Esophagus (tissue), 2 donors: ENCODE data around the gene VPS33A. TPM values are rescaled to one million over a fixed set of nuclear protein-coding genes. Genes with fewer than 3 reads are reported as not detected.

Experiments
- H3K27ac ChIP-seq, 2 donors: one replicate each; pipeline ENCODE4 v1.5.1; 2013; ENCODE audit warnings: low read depth in 2 of 2, mild to moderate bottlenecking in 2 of 2, inconsistent platforms in 1 of 2, low read length in 1 of 2, moderate library complexity in 1 of 2
- H3K27me3 ChIP-seq, 2 donors: one replicate each; pipeline ENCODE4 v1.6.1; 2013; ENCODE audit warnings: low read length in 2 of 2, control low read depth in 1 of 2, mild to moderate bottlenecking in 1 of 2; ENCODE audit not compliant: insufficient read depth in 2 of 2, control insufficient read depth in 1 of 2
- H3K36me3 ChIP-seq, 2 donors: one replicate each; pipeline ENCODE4 v1.6.1; 2013; ENCODE audit warnings: low read length in 1 of 2; ENCODE audit not compliant: control insufficient read depth in 2 of 2, insufficient read depth in 2 of 2
- H3K4me1 ChIP-seq, 2 donors: one replicate each; pipeline ENCODE4 v1.6.1; 2013; ENCODE audit warnings: low read length in 1 of 2; ENCODE audit not compliant: control insufficient read depth in 2 of 2, insufficient read depth in 2 of 2
- H3K4me3 ChIP-seq, 2 donors: one replicate each; pipeline ENCODE4 v1.5.1; 2013; ENCODE audit warnings: low read length in 2 of 2, mild to moderate bottlenecking in 2 of 2, low read depth in 1 of 2, moderate library complexity in 1 of 2
- H3K9me3 ChIP-seq, 2 donors: one replicate each; pipeline ENCODE4 v1.6.1; 2013; ENCODE audit warnings: mild to moderate bottlenecking in 2 of 2, low read depth in 1 of 2, low read length in 1 of 2, moderate library complexity in 1 of 2; ENCODE audit not compliant: control insufficient read depth in 2 of 2, insufficient read depth in 1 of 2
- WGBS, 2 donors: extraction: QIAGEN DNeasy Blood & Tissue Kit; methylation state at CpG; one replicate each; pipeline ENCODE4 v1.1.7; 2013; 5-methylcytosine and 5-hydroxymethylcytosine counted together
- polyA plus RNA-seq, 2 donors: library from polyadenylated mRNA; stranded (reverse); fragments of 200-250 nt; gene quantifications; one replicate each; pipeline ENCODE4 v1.2.3, GENCODE V29; 2013
- donor health status: healthy with polysubstance abuse.
- donor health status: Bipolar disorder and iron deficiency.

The VPS33A gene
- polyA plus RNA-seq, 2 donors: 6.1 to 8.6 TPM

DNA sequence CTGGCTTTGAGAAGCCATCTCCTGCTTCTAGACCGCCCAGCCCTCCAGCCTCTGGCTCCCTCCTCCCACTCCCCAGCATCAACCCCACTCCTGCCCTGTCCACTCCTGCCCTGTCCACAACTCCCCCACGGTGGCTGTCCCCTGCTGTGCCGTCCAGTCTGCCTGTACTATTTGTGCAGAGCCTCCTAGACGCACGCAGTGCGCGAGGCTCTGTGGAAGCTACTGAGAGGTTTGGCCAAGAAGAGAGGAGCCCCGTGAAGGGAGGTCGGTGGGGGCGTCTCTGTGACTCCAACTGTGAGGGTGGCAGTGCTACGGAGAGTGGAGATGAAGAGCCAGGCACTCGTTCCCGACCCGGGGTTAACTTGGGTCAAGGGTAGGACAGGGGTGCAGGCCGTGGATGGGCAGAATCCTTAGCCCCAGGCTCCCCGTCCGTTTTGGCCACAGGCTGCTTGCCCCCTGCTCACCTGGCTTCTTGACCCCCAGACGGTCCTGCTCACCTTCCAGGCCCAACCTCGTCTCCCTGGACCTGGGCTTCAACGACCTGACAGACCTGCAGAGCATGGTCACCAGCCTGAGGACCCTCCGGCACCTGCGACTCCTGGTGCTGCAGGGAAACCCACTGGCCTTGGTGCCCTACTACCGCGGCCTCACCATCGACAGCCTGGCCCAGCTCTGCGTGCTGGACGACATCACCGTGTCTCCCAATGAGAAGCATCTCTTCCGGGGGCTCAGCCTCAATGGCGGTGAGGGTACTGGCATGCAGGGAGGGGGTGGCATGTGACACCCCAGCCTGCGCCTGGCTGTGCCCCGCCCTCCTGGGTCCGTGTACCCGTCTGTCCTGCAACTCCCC is 76.4 kb downstream of the VPS33A start:
- H3K36me3 ChIP-seq: no peaks in the 10 kb centered on the region
- H3K27me3 ChIP-seq: no peaks in the 10 kb centered on the region
- no peaks in the 10 kb centered on the region for H3K9me3 ChIP-seq
- no peak overlapping the region for H3K27ac ChIP-seq
- no peak overlapping the region for H3K4me3 ChIP-seq
- 85% methylated on average over 34 of the region's 34 CpGs for WGBS, 2 donors
- no peaks in the 10 kb centered on the region for H3K4me1 ChIP-seq

DNA sequence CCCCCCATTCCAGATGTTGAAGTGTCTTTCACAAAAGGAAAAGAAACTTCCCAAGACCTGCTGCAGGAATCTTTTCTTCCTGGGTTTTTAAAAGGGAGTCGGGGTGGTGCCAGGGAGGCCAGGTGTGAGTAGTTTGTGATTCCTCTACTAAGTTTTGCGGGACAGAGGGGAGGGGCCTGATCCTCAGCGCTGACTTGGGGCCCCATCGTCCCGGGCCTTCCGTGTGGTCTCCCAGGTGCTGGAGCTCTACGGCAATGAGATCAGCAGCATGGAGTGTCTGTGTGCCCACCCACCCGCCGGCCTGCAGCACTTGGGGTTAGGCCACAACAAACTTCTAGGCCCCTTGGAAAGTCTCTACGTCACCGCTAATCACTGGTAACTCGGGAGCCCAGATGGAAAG is 78.8 kb downstream of the VPS33A start:
- 69 to 77% methylated on average over 12 of the region's 12 CpGs for WGBS, 2 donors
- no peaks in the 10 kb centered on the region for H3K9me3 ChIP-seq
- no peak overlapping the region for H3K4me3 ChIP-seq
- no peak overlapping the region for H3K27ac ChIP-seq
- H3K4me1 ChIP-seq: peaks cover 0 to 5% of the 10 kb centered on the region in 2 donors
- H3K27me3 ChIP-seq: no peaks in the 10 kb centered on the region
- no peaks in the 10 kb centered on the region for H3K36me3 ChIP-seq

DNA sequence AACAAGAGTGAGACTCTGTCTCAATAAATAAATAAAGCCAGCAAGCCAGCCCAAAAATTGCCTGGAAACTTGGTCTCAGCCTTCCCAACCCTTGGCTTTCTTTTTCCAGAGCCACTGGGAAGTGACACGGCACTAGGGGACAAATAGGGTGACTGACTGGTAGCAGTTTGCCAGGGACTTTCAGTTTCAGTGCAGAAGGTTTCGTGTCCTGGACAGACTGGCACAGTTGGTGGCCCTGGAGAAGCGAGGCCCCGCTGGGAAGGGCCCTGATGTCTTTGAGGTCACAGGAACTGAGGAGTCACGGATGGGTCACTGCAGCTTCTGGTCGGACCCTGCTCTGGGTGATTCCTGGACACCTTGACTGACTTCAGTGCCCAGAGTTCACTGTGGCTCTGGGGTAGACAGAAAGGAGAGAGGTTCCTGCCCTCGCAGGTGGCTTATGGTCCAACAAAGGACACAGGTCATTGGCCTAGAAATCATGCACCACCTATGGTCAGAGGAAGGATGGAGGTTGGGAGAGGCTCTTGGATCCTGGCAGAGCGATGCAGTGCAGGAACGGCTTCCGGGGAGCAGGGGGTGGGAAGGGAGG is 80.7 kb downstream of the VPS33A start:
- Histone ChIP-seq H3K36me3 (no peaks in the 10 kb centered on the region), H3K27ac (no peak overlapping the region), H3K27me3 (no peaks in the 10 kb centered on the region), H3K4me3 (no peak overlapping the region), H3K9me3 (no peaks in the 10 kb centered on the region), H3K4me1 (peaks cover 0 to 5% of the 10 kb centered on the region in 2 donors)
- WGBS, 2 donors: 85 to 87% methylated on average over 9 to 10 of the region's 10 CpGs

DNA sequence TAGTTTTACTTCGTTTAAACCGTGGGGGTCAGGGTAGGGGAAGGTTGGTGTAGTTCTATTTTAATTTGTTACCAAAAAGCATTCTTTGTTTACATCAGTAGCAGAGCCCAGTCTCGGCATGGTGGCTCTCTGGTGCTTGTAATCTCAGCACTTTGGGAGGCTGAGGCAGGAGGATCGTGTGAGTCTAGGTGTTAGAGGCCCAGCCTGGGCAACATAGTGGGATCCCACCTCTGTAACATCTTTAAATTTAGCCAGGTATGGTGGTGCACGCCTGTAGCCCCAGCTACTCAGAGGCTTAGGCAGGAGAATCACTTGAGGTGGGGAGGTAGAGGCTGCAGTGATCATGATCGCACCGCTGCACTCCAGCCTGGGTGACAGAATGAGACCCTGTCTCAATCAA is 81.2 kb downstream of the VPS33A start:
- H3K27me3 ChIP-seq: no peaks in the 10 kb centered on the region

DNA sequence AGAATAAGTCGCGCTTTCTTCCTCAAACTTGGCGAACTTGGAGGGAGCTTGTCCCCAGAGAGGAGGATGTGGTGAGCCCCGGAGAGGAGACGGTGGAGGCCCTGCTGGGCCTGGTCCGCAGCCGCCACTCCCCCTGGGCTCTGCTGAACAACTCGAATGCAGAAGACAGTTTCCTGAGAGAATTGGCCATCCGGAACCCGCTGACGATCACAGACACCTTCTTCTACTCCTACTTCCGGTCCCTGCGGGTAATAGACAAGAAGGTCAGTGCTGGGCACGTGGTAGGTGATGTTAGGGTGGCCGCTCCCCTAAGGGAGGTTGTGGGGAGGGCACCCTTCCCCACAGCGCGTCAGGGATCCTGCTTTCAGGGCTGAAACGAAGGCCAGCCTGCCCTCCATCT is 81.8 kb downstream of the VPS33A start:
- Histone ChIP-seq H3K9me3 (no peaks in the 10 kb centered on the region), H3K27ac (no peak overlapping the region), H3K4me3 (no peak overlapping the region), H3K27me3 (no peaks in the 10 kb centered on the region), H3K4me1 (peaks cover 0 to 5% of the 10 kb centered on the region in 2 donors), H3K36me3 (no peaks in the 10 kb centered on the region)
- 84 to 88% methylated on average over 18 of the region's 18 CpGs for WGBS, 2 donors

More for the DNA sequence above, 81.2 kb downstream of the VPS33A start:
- Histone ChIP-seq H3K4me1 (peaks cover 0 to 5% of the 10 kb centered on the region in 2 donors), H3K27ac (no peak overlapping the region), H3K4me3 (no peak overlapping the region), H3K9me3 (no peaks in the 10 kb centered on the region), H3K36me3 (no peaks in the 10 kb centered on the region)
- 92 to 93% methylated on average over 7 of the region's 7 CpGs for WGBS, 2 donors

DNA sequence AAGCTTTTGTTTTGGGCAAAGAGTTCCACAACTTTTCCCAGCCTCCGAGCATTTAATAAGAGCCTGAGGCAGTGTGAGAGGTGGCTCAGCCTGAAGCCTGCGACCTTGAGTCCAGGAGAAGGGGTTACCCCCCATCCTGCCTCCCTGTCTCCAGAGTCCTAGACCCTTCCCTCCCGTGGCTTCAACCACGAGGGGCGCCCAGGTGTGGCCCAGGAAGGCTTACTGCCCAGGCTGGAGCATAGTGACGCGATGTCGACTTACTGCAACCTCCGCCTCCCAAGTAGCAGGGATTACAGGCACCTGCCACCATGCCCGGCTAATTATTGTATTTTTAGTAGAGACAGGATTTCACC is 82.7 kb downstream of the VPS33A start:
- WGBS, 2 donors: 76 to 81% methylated on average over 10 of the region's 10 CpGs
- peak overlapping the region; percentile 43 to 47 for H3K4me3 ChIP-seq

DNA sequence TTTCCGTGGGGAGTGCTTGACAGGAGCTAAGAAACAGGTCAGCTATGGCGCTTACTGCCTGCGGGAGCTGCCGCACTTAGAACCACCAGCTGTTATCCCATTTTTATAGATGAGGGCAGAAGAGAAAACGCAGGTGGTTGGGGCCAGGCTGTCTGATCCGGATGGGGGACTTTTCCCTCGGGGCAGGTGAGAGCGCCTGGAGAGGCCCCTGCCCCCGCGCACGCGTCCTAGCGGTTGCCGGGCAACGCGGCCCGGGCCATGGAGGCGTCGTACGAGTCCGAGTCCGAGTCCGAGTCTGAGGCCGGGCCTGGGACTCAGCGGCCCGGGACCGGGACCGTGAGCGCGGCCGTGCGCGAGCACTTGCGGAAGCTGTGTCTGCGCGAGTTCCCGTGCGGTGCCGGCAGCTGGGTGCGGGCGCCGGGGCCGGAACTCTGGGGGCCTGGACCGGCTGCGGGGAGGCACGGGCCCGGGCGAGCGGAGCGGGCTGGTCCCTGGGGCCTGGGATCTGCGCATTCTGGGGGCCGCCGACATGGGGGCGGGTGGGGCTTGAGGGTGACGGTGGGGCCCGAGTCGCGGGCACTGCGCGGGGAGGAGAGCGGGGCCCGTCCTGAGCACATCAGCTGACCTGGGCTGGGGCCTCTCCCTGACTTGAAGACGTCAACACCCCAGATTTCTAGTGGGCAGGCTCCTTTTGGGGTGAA is 83.3 kb downstream of the VPS33A start, which contains the start of gene LRRC43:
TSS of gene LRRC43 (plus strand) at position 237 of the 701 bp plus-strand sequence. CDS start at position 259, 22 bp downstream.
- H3K4me1 ChIP-seq: peaks cover 0 to 5% of the 10 kb centered on the region in 2 donors
- 2 to 3% methylated on average over 56 to 63 of the region's 63 CpGs for WGBS, 2 donors
- H3K9me3 ChIP-seq: no peaks in the 10 kb centered on the region
- H3K27me3 ChIP-seq: no peaks in the 10 kb centered on the region
- H3K36me3 ChIP-seq: no peaks in the 10 kb centered on the region
- H3K27ac ChIP-seq: no peak within 1 kb of the TSS
- peak within 1 kb of the TSS; percentile 43 to 47 for H3K4me3 ChIP-seq

More for the DNA sequence above, 82.7 kb downstream of the VPS33A start:
- Histone ChIP-seq H3K4me1 (peaks cover 0 to 5% of the 10 kb centered on the region in 2 donors), H3K9me3 (no peaks in the 10 kb centered on the region), H3K36me3 (no peaks in the 10 kb centered on the region), H3K27me3 (no peaks in the 10 kb centered on the region), H3K27ac (no peak overlapping the region)

Other genes with a start within 250 kb of the VPS33A start
- gene BCL7A, start 244.6 kb downstream of the VPS33A start, polyA plus RNA-seq: 1 to 10 TPM; 1.0 to 2.1 TPM
- 10 to 100 TPM in 1 of 2 donors, 1 to 10 TPM in 1; 8.2 to 18.0 TPM for gene MLXIP, start 187.7 kb downstream of the VPS33A start, polyA plus RNA-seq
- gene IL31, start 92.3 kb downstream of the VPS33A start, polyA plus RNA-seq: not detected
- gene LRRC43, start 83.4 kb downstream of the VPS33A start, polyA plus RNA-seq: under 1 TPM in 1 of 2 donors, not detected in 1; 0.21 TPM
- gene B3GNT4, start 62.8 kb downstream of the VPS33A start, polyA plus RNA-seq: 1 to 10 TPM in 1 of 2 donors, under 1 TPM in 1; 0.62 to 1.4 TPM
- gene DIABLO, start 40.4 kb downstream of the VPS33A start, polyA plus RNA-seq: 10 to 100 TPM; 17.9 to 31.1 TPM
- 10 to 100 TPM; 50.0 to 52.3 TPM for gene CLIP1, start 156.2 kb upstream of the VPS33A start, polyA plus RNA-seq
- gene ZCCHC8, start 234.4 kb upstream of the VPS33A start, polyA plus RNA-seq: 10 to 100 TPM; 15.4 to 27.6 TPM